H9 (cell line): ENCODE data around the gene DIPK1B. TPM values are rescaled to one million over a fixed set of nuclear protein-coding genes. Genes with fewer than 3 reads are reported as not detected.

Source experiments
- DNase-seq: peaks from one replicate; pipeline ENCODE4 v3.0.0-alpha.2; 2017
- H2AFZ ChIP-seq: one replicate; pipeline ENCODE4 v1.6.1; 2013; ENCODE audit warnings: mild to moderate bottlenecking, low read length, control low read depth, moderate library complexity
- H2AK5ac ChIP-seq: 2 replicates; pipeline ENCODE4 v1.6.1; 2013; ENCODE audit warnings: low read length, control low read depth, mixed read lengths; ENCODE audit not compliant: insufficient read length
- H2BK120ac ChIP-seq: one replicate; pipeline ENCODE4 v1.6.1; 2013; ENCODE audit warnings: low read depth, mild to moderate bottlenecking, low read length, control low read depth, inconsistent platforms; ENCODE audit not compliant: poor library complexity, severe bottlenecking
- H2BK12ac ChIP-seq: 2 replicates; pipeline ENCODE4 v1.6.1; 2013; ENCODE audit warnings: low read length, control low read depth, mixed read lengths, low read depth; ENCODE audit not compliant: insufficient read length
- H2BK15ac ChIP-seq: 2 replicates; pipeline ENCODE4 v1.6.1; 2013; ENCODE audit warnings: low read depth, low read length, control low read depth
- H2BK20ac ChIP-seq: one replicate; pipeline ENCODE4 v1.6.1; 2013; ENCODE audit warnings: low read depth, mild to moderate bottlenecking, low read length, control low read depth, inconsistent platforms; ENCODE audit not compliant: poor library complexity, severe bottlenecking
- H2BK5ac ChIP-seq: 2 replicates; pipeline ENCODE4 v1.6.1; 2013; ENCODE audit warnings: low read length, control low read depth, mixed read lengths; ENCODE audit not compliant: insufficient read length
- H3K14ac ChIP-seq: 2 replicates; pipeline ENCODE4 v1.6.1; 2013; ENCODE audit warnings: low read length, control low read depth; ENCODE audit not compliant: insufficient read depth
- H3K18ac ChIP-seq: 2 replicates; pipeline ENCODE4 v1.6.1; 2013; ENCODE audit warnings: low read depth, mild to moderate bottlenecking, mixed read lengths, low read length, control low read depth; ENCODE audit not compliant: insufficient read length
- H3K23ac ChIP-seq: 2 replicates; pipeline ENCODE4 v1.6.1; 2013; ENCODE audit warnings: low read length, control low read depth, mixed read lengths, low read depth; ENCODE audit not compliant: insufficient read length
- H3K23me2 ChIP-seq: 2 replicates; pipeline ENCODE4 v1.6.1; 2013; ENCODE audit warnings: low read depth, mild to moderate bottlenecking, mixed read lengths, low read length, control low read depth; ENCODE audit not compliant: insufficient read length, poor library complexity, severe bottlenecking
- H3K27ac ChIP-seq: 2 replicates; pipeline ENCODE4 v1.5.1; 2013; ENCODE audit warnings: low read length, control low read depth, mixed read lengths, low read depth; ENCODE audit not compliant: insufficient read length
- H3K27me3 ChIP-seq: 2 replicates; pipeline ENCODE4 v1.6.1; 2013; ENCODE audit warnings: low read length, control low read depth, inconsistent platforms; ENCODE audit not compliant: insufficient read depth
- H3K4ac ChIP-seq: 2 replicates; pipeline ENCODE4 v1.6.1; 2013; ENCODE audit warnings: low read depth, mild to moderate bottlenecking, control low read depth, inconsistent platforms, low read length, moderate library complexity
- H3K4me1 ChIP-seq: 2 replicates; pipeline ENCODE4 v1.6.1; 2013; ENCODE audit warnings: low read length, control low read depth, inconsistent platforms; ENCODE audit not compliant: insufficient read depth
- H3K4me2 ChIP-seq: 2 replicates; pipeline ENCODE4 v1.6.1; 2013; ENCODE audit warnings: low read length, control low read depth, mixed read lengths; ENCODE audit not compliant: insufficient read length, insufficient read depth
- H3K56ac ChIP-seq: 2 replicates; pipeline ENCODE4 v1.6.1; 2013; ENCODE audit warnings: low read depth, mild to moderate bottlenecking, mixed read lengths, low read length, control low read depth; ENCODE audit not compliant: insufficient read length
- H3K79me1 ChIP-seq: 2 replicates; pipeline ENCODE4 v1.6.1; 2013; ENCODE audit warnings: low read depth, mild to moderate bottlenecking, moderate library complexity, low read length, control low read depth, inconsistent platforms; ENCODE audit not compliant: insufficient read depth, poor library complexity, severe bottlenecking
- H3K79me2 ChIP-seq: 2 replicates; pipeline ENCODE4 v1.6.1; 2013; ENCODE audit warnings: low read length, control low read depth, inconsistent platforms; ENCODE audit not compliant: insufficient read depth
- H3K9ac ChIP-seq: 2 replicates; pipeline ENCODE4 v1.6.1; 2013; ENCODE audit warnings: low read length, control low read depth, mixed read lengths; ENCODE audit not compliant: insufficient read length; ENCODE audit errors: extremely low read depth
- H3K9me3 ChIP-seq: one replicate; pipeline ENCODE4 v1.6.1; 2013; ENCODE audit warnings: low read depth, low read length, inconsistent platforms; ENCODE audit not compliant: control insufficient read depth
- H3T11ph ChIP-seq: one replicate; pipeline ENCODE4 v1.6.1; 2013; ENCODE audit warnings: mild to moderate bottlenecking, low read length, control low read depth, inconsistent platforms
- H4K20me1 ChIP-seq: one replicate; pipeline ENCODE4 v1.6.1; 2013; ENCODE audit not compliant: control insufficient read depth, insufficient read length, insufficient read depth
- H4K5ac ChIP-seq: 2 replicates; pipeline ENCODE4 v1.6.1; 2013; ENCODE audit warnings: low read depth, mild to moderate bottlenecking, mixed read lengths, low read length, control low read depth; ENCODE audit not compliant: insufficient read length
- H4K8ac ChIP-seq: replicated peaks from 2 replicates; pipeline ENCODE4 v1.6.1; 2013; ENCODE audit warnings: low read length, control low read depth, mixed read lengths, low read depth; ENCODE audit not compliant: insufficient read length
- H4K91ac ChIP-seq: 2 replicates; pipeline ENCODE4 v1.6.1; 2013; ENCODE audit warnings: low read depth, mild to moderate bottlenecking, moderate library complexity, mixed read lengths, low read length, control low read depth; ENCODE audit not compliant: insufficient read length
- H3K27ac Mint-ChIP-seq, 3 experiments: 2 replicates in 2 of 3; 3 replicates in 1 of 3; pipeline ENCODE4 v1.8.0; 2020 to 2021; ENCODE audit warnings: mixed read lengths in 3 of 3, mild to moderate bottlenecking in 1 of 3, moderate library complexity in 1 of 3
- H3K27me3 Mint-ChIP-seq: 2 replicates; pipeline ENCODE4 v1.8.0; 2021; ENCODE audit warnings: low read depth, mild to moderate bottlenecking, moderate library complexity, mixed read lengths
- H3K36me3 Mint-ChIP-seq, 3 experiments: 2 replicates in 2 of 3; 3 replicates in 1 of 3; pipeline ENCODE4 v1.8.0; 2020 to 2021; ENCODE audit warnings: low read depth in 3 of 3, mixed read lengths in 3 of 3; ENCODE audit not compliant: insufficient read depth in 1 of 3
- H3K4me1 Mint-ChIP-seq, 2 experiments: 2 replicates each; pipeline ENCODE4 v1.8.0; 2020; ENCODE audit warnings: mixed read lengths in 2 of 2
- H3K4me3 Mint-ChIP-seq, 2 experiments: 2 replicates in 1 of 2; 3 replicates in 1 of 2; pipeline ENCODE4 v1.8.0; 2020 to 2021; ENCODE audit warnings: mild to moderate bottlenecking in 2 of 2, mixed read lengths in 2 of 2, moderate library complexity in 1 of 2
- H3K9me3 Mint-ChIP-seq, 2 experiments: 2 replicates in 1 of 2; 3 replicates in 1 of 2; pipeline ENCODE4 v1.8.0; 2020; ENCODE audit warnings: mild to moderate bottlenecking in 2 of 2, mixed read lengths in 2 of 2, moderate library complexity in 1 of 2
- WGBS: extraction: QIAGEN DNeasy Blood & Tissue Kit; methylation state at CpG from one replicate; pipeline ENCODE4 v1.1.7; 2013; ENCODE audit warnings: missing lambda C conversion rate, low lambda C conversion rate, mixed read lengths; ENCODE audit not compliant: insufficient read length; ENCODE audit errors: extremely low coverage; 5-methylcytosine and 5-hydroxymethylcytosine counted together
- total RNA-seq: library from RNA; stranded (reverse); gene quantifications from 2 replicates; pipeline ENCODE4 v1.2.1, GENCODE V29; 2021
- TF ChIP-seq, protein P1 (sequence below): fragments of 200-600 bp; sonication (generic); conservative IDR thresholded peaks from 3 replicates; pipeline ENCODE4 v1.8.0; 2021; ENCODE audit warnings: antibody characterized with exemption, mild to moderate bottlenecking

The DIPK1B gene
- total RNA-seq, 1 experiment from 2014 or later, result 40.3 TPM

DNA sequence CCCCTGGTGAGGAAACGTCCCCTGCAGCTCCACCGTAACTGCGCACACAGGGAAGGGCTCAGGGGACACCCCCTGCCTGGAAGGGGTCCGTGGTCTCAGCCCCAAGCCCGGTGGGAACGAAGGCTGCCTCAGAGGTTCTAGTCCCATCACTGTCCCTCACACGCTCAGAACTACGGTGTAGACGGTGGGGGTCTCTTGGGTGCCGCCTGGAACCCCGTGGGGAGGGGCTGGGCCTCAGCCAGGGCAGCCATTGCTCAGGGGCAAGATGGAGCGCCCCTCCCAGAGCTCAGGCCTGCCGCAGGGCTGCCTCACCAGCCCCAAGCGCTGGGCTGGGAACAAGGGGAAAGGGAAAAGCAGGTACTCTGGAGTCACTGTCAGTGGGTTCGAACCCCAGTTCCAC, 28.0 kb upstream of the DIPK1B start:
- H3K4me3 Mint-ChIP-seq, result no peak overlapping the region
- peaks cover 16% of the 10 kb centered on the region for H3K27me3 Mint-ChIP-seq
- H3K79me2 ChIP-seq, result no peaks in the 10 kb centered on the region; the same call in 1 of the 2 replicates
- H2AK5ac ChIP-seq, result no peak overlapping the region
- no peak overlapping the region for H3K18ac ChIP-seq
- WGBS, result no CpG with 5 or more reads among the region's 15 CpGs
- no peak overlapping the region; the same call in 1 of the 2 replicates for H3K14ac ChIP-seq
- no peak overlapping the region for H4K8ac ChIP-seq
- no peak overlapping the region for H2BK20ac ChIP-seq
- no peak overlapping the region for H2BK12ac ChIP-seq
- H4K20me1 ChIP-seq, result no peaks in the 10 kb centered on the region
- TF ChIP-seq, protein P1, sequence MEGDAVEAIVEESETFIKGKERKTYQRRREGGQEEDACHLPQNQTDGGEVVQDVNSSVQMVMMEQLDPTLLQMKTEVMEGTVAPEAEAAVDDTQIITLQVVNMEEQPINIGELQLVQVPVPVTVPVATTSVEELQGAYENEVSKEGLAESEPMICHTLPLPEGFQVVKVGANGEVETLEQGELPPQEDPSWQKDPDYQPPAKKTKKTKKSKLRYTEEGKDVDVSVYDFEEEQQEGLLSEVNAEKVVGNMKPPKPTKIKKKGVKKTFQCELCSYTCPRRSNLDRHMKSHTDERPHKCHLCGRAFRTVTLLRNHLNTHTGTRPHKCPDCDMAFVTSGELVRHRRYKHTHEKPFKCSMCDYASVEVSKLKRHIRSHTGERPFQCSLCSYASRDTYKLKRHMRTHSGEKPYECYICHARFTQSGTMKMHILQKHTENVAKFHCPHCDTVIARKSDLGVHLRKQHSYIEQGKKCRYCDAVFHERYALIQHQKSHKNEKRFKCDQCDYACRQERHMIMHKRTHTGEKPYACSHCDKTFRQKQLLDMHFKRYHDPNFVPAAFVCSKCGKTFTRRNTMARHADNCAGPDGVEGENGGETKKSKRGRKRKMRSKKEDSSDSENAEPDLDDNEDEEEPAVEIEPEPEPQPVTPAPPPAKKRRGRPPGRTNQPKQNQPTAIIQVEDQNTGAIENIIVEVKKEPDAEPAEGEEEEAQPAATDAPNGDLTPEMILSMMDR, result no peak
- no peak overlapping the region for H3T11ph ChIP-seq
- no peak overlapping the region for H3K4me2 ChIP-seq
- H3K27ac Mint-ChIP-seq, result no peak overlapping the region
- H3K23ac ChIP-seq, result no peak overlapping the region
- H3K4ac ChIP-seq, result no peak overlapping the region
- no peak overlapping the region for H2BK5ac ChIP-seq
- no peak overlapping the region for H2BK15ac ChIP-seq
- H3K79me1 ChIP-seq, result peaks cover 4% of the 10 kb centered on the region
- no peak overlapping the region for H3K9ac ChIP-seq
- H3K27me3 ChIP-seq, result no peaks in the 10 kb centered on the region
- no peak overlapping the region for H4K5ac ChIP-seq
- H4K91ac ChIP-seq, result no peak overlapping the region
- no peaks in the 10 kb centered on the region; the same call in 1 of the 2 replicates for H3K4me1 ChIP-seq
- H2BK120ac ChIP-seq, result no peak overlapping the region
- no peak for DNase-seq
- no peaks in the 10 kb centered on the region for H3K36me3 Mint-ChIP-seq
- H3K27ac ChIP-seq, result no peak overlapping the region
- H3K4me1 Mint-ChIP-seq, result peaks cover 4 to 18% of the 10 kb centered on the region in 2 experiments
- no peak overlapping the region for H3K56ac ChIP-seq
- no peak overlapping the region for H2AFZ ChIP-seq
- peaks cover 9% of the 10 kb centered on the region for H3K23me2 ChIP-seq
- H3K9me3 ChIP-seq, result no peaks in the 10 kb centered on the region
- H3K9me3 Mint-ChIP-seq, result no peaks in the 10 kb centered on the region
